ENCODE measurements around the gene IFNE. TPM values are rescaled to one million over a fixed set of nuclear protein-coding genes. Genes with fewer than 3 reads are reported as not detected.

The IFNE gene
- not detected for total RNA-seq

- CTCF ChIA-PET: interaction anchor here (0.6 to 0.7 kb wide), 2 partner anchors 11 to 906 kb away, joined by 3 read pairs; no protein-coding TSS in a partner anchor
Measured at GRCh38 chr9:21482213-21482612, at the start of gene IFNE. IFNE (minus strand) TSS chr9:21482313; CDS start chr9:21481694, 619 bp downstream.

GRCh38 chr9:21528123-21528808 lies 46.2 kb upstream of the IFNE start:
- Mint-ChIP-seq H3K36me3 (peaks cover 2% of the 10 kb centered on the region), H3K4me1 (no peaks in the 10 kb centered on the region), H3K9me3 (ENCODE audit: low read depth) (peaks cover 2% of the 10 kb centered on the region), H3K27ac (no peak overlapping the region), H3K4me3 (no peak overlapping the region), H3K27me3 (no peaks in the 10 kb centered on the region)
- CTCF ChIA-PET: no interaction called here
- ATAC-seq (no peak), DNase-seq (no peak)

More at GRCh38 chr9:21482213-21482612, at the start of gene IFNE:
- Mint-ChIP-seq H3K36me3 (no peaks in the 10 kb centered on the region), H3K27me3 (peaks cover 9% of the 10 kb centered on the region), H3K4me3 (no peak within 1 kb of the TSS), H3K27ac (no peak within 1 kb of the TSS), H3K9me3 (ENCODE audit: low read depth) (no peaks in the 10 kb centered on the region), H3K4me1 (peaks cover 7% of the 10 kb centered on the region)
- no peak for DNase-seq
- no peak for ATAC-seq

GRCh38 chr9:21527579-21527978 lies 45.5 kb upstream of the IFNE start:
- DNase-seq: no peak
- CTCF ChIA-PET: no interaction called here
- Mint-ChIP-seq H3K27ac (no peak overlapping the region), H3K9me3 (ENCODE audit: low read depth) (peaks cover 2% of the 10 kb centered on the region), H3K4me3 (no peak overlapping the region), H3K27me3 (no peaks in the 10 kb centered on the region), H3K4me1 (no peaks in the 10 kb centered on the region), H3K36me3 (peaks cover 2% of the 10 kb centered on the region)
- ATAC-seq: no peak

GRCh38 chr9:21525174-21525573 lies 43.1 kb upstream of the IFNE start:
- Mint-ChIP-seq H3K36me3 (peaks cover 2% of the 10 kb centered on the region), H3K9me3 (ENCODE audit: low read depth) (peaks cover 2% of the 10 kb centered on the region), H3K27me3 (no peaks in the 10 kb centered on the region), H3K4me3 (no peak overlapping the region), H3K27ac (no peak overlapping the region), H3K4me1 (no peaks in the 10 kb centered on the region)
- ATAC-seq (no peak), DNase-seq (no peak)
- CTCF ChIA-PET: interaction anchor here (1.3 kb wide), 1 partner anchor 9 kb away, joined by 3 read pairs; no protein-coding TSS in a partner anchor

- Mint-ChIP-seq H3K27me3 (no peaks in the 10 kb centered on the region), H3K36me3 (peaks cover 2% of the 10 kb centered on the region), H3K27ac (no peak overlapping the region), H3K4me3 (no peak overlapping the region), H3K4me1 (no peaks in the 10 kb centered on the region), H3K9me3 (ENCODE audit: low read depth) (peaks cover 2% of the 10 kb centered on the region)
- DNase-seq (no peak), ATAC-seq (no peak)
- CTCF ChIA-PET: no interaction called here
Measured at GRCh38 chr9:21524099-21524830, 42.2 kb upstream of the IFNE start.

- no peak overlapping the region for H3K4me3 Mint-ChIP-seq
- no peaks in the 10 kb centered on the region for H3K4me1 Mint-ChIP-seq
- H3K36me3 Mint-ChIP-seq: no peaks in the 10 kb centered on the region
- DNase-seq: no peak
- no peaks in the 10 kb centered on the region for H3K27me3 Mint-ChIP-seq
- ATAC-seq: no peak
- no peak overlapping the region for H3K27ac Mint-ChIP-seq
- no peaks in the 10 kb centered on the region for H3K9me3 Mint-ChIP-seq (ENCODE audit: low read depth)
- CTCF ChIA-PET: no interaction called here
Measured at GRCh38 chr9:21523021-21524014, 41.2 kb upstream of the IFNE start.

- H3K27ac Mint-ChIP-seq: no peak overlapping the region
- no peaks in the 10 kb centered on the region for H3K9me3 Mint-ChIP-seq (ENCODE audit: low read depth)
- ATAC-seq (no peak), DNase-seq (no peak)
- no peak overlapping the region for H3K4me3 Mint-ChIP-seq
- H3K4me1 Mint-ChIP-seq: no peaks in the 10 kb centered on the region
- H3K36me3 Mint-ChIP-seq: no peaks in the 10 kb centered on the region
- H3K27me3 Mint-ChIP-seq: no peaks in the 10 kb centered on the region
- CTCF ChIA-PET: no interaction called here
Measured at GRCh38 chr9:21522348-21522747, 40.2 kb upstream of the IFNE start.

GRCh38 chr9:21521448-21521847 lies 39.3 kb upstream of the IFNE start:
- CTCF ChIA-PET: interaction anchor here (1.4 kb wide), 1 partner anchor 268 kb away, joined by 3 read pairs; no protein-coding TSS in a partner anchor

GRCh38 chr9:21520501-21521228 lies 38.6 kb upstream of the IFNE start:
- Mint-ChIP-seq H3K27ac (no peak overlapping the region), H3K4me3 (no peak overlapping the region), H3K4me1 (no peaks in the 10 kb centered on the region), H3K9me3 (ENCODE audit: low read depth) (no peaks in the 10 kb centered on the region), H3K27me3 (no peaks in the 10 kb centered on the region), H3K36me3 (no peaks in the 10 kb centered on the region)
- CTCF ChIA-PET: interaction anchor here (1.4 kb wide), 1 partner anchor 268 kb away, joined by 3 read pairs; no protein-coding TSS in a partner anchor
- DNase-seq (no peak), ATAC-seq (no peak)

More at GRCh38 chr9:21521448-21521847, 39.3 kb upstream of the IFNE start:
- DNase-seq (no peak), ATAC-seq (no peak)
- Mint-ChIP-seq H3K27me3 (no peaks in the 10 kb centered on the region), H3K36me3 (no peaks in the 10 kb centered on the region), H3K9me3 (ENCODE audit: low read depth) (no peaks in the 10 kb centered on the region), H3K4me3 (no peak overlapping the region), H3K4me1 (no peaks in the 10 kb centered on the region), H3K27ac (no peak overlapping the region)

GRCh38 chr9:21519855-21520434 lies 37.8 kb upstream of the IFNE start:
- ATAC-seq (no peak), DNase-seq (no peak)
- Mint-ChIP-seq H3K4me1 (no peaks in the 10 kb centered on the region), H3K4me3 (no peak overlapping the region), H3K27me3 (no peaks in the 10 kb centered on the region), H3K9me3 (ENCODE audit: low read depth) (no peaks in the 10 kb centered on the region), H3K36me3 (no peaks in the 10 kb centered on the region), H3K27ac (no peak overlapping the region)
- CTCF ChIA-PET: interaction anchor here (0.8 kb wide), 1 partner anchor 189 kb away, joined by 3 read pairs; no protein-coding TSS in a partner anchor

- Mint-ChIP-seq H3K36me3 (no peaks in the 10 kb centered on the region), H3K9me3 (ENCODE audit: low read depth) (no peaks in the 10 kb centered on the region), H3K4me1 (no peaks in the 10 kb centered on the region), H3K27ac (no peak overlapping the region), H3K27me3 (no peaks in the 10 kb centered on the region), H3K4me3 (no peak overlapping the region)
- DNase-seq (no peak), ATAC-seq (no peak)
- CTCF ChIA-PET: interaction anchor here (1.4 kb wide), 1 partner anchor 9 kb away, joined by 3 read pairs; no protein-coding TSS in a partner anchor
Measured at GRCh38 chr9:21516796-21517195, 34.7 kb upstream of the IFNE start.

- H3K27ac Mint-ChIP-seq: no peak overlapping the region
- no peaks in the 10 kb centered on the region for H3K9me3 Mint-ChIP-seq (ENCODE audit: low read depth)
- ATAC-seq (no peak), DNase-seq (no peak)
- no peak overlapping the region for H3K4me3 Mint-ChIP-seq
- CTCF ChIA-PET: no interaction called here
- no peaks in the 10 kb centered on the region for H3K36me3 Mint-ChIP-seq
- H3K27me3 Mint-ChIP-seq: no peaks in the 10 kb centered on the region
- no peaks in the 10 kb centered on the region for H3K4me1 Mint-ChIP-seq
Measured at GRCh38 chr9:21513431-21513830, 31.3 kb upstream of the IFNE start.
